ENCODE data around the gene ZIC4.

Gene ZIC4

GRCh38 chr3:147388700-147389580 is 17.4 kb downstream of the ZIC4 start:
- Histone ChIP-seq H3K4me1 (ENCODE audit: low read length) (peaks cover 2% of the 10 kb centered on the region; the same call in 1 of the 2 replicates), H4K20me1 (ENCODE audit: insufficient read depth, low read length) (no peaks in the 10 kb centered on the region), H3K9me3 (ENCODE audit: insufficient read depth, low read length) (0 out of 2 replicates have a peak, but pooled peaks cover 3% of the 10 kb centered on the region), H3K79me2 (ENCODE audit: low read length) (no peaks in the 10 kb centered on the region), H2AFZ (ENCODE audit: low read depth, low read length) (no peak overlapping the region), H3K27me3 (ENCODE audit: low read depth, low read length) (no peaks in the 10 kb centered on the region), H3K4me3 (ENCODE audit: low read length) (no peak overlapping the region), H3K27ac (ENCODE audit: low read length) (no peak overlapping the region), H3K4me2 (ENCODE audit: low read length) (no peak overlapping the region), H3K36me3 (replicated peaks; ENCODE audit: low read depth, low read length) (no peaks in the 10 kb centered on the region), H3K9ac (ENCODE audit: low read length) (no peak overlapping the region)
- TF ChIP-seq EZH2phosphoT487 (IDR thresholded peaks at IDR 0.05; ENCODE audit: low read depth) (no peak), CTCF (IDR thresholded peaks at IDR 0.05; ENCODE audit: low read depth, low read length) (no peak)

GRCh38 chr3:147387885-147388699 is 18.3 kb downstream of the ZIC4 start:
- no peak overlapping the region for H3K4me2 ChIP-seq (ENCODE audit: low read length)
- H2AFZ ChIP-seq (ENCODE audit: low read depth, low read length), result no peak overlapping the region
- H3K4me3 ChIP-seq (ENCODE audit: low read length), result no peak overlapping the region
- H3K79me2 ChIP-seq (ENCODE audit: low read length), result no peaks in the 10 kb centered on the region
- H3K4me1 ChIP-seq (ENCODE audit: low read length), result peaks cover 5% of the 10 kb centered on the region; the same call in 1 of the 2 replicates
- H3K27ac ChIP-seq (ENCODE audit: low read length), result no peak overlapping the region
- H3K9me3 ChIP-seq (ENCODE audit: insufficient read depth, low read length), result 0 out of 2 replicates have a peak, but pooled peaks cover 3% of the 10 kb centered on the region
- H3K9ac ChIP-seq (ENCODE audit: low read length), result no peak overlapping the region
- H3K36me3 ChIP-seq (replicated peaks; ENCODE audit: low read depth, low read length), result no peaks in the 10 kb centered on the region
- no peaks in the 10 kb centered on the region for H3K27me3 ChIP-seq (ENCODE audit: low read depth, low read length)
- H4K20me1 ChIP-seq (ENCODE audit: insufficient read depth, low read length), result no peaks in the 10 kb centered on the region
- TF ChIP-seq EZH2phosphoT487 (IDR thresholded peaks at IDR 0.05; ENCODE audit: low read depth) (no peak), CTCF (IDR thresholded peaks at IDR 0.05; ENCODE audit: low read depth, low read length) (no peak)

- Histone ChIP-seq H2AFZ (ENCODE audit: low read depth, low read length) (no peak overlapping the region), H3K9me3 (ENCODE audit: insufficient read depth, low read length) (0 out of 2 replicates have a peak, but pooled peaks cover 3% of the 10 kb centered on the region), H3K4me3 (ENCODE audit: low read length) (no peak overlapping the region), H3K4me2 (ENCODE audit: low read length) (no peak overlapping the region), H3K36me3 (replicated peaks; ENCODE audit: low read depth, low read length) (no peaks in the 10 kb centered on the region), H3K79me2 (ENCODE audit: low read length) (no peaks in the 10 kb centered on the region), H3K27ac (ENCODE audit: low read length) (no peak overlapping the region), H4K20me1 (ENCODE audit: insufficient read depth, low read length) (no peaks in the 10 kb centered on the region), H3K4me1 (ENCODE audit: low read length) (peaks cover 5% of the 10 kb centered on the region; the same call in 1 of the 2 replicates), H3K9ac (ENCODE audit: low read length) (no peak overlapping the region), H3K27me3 (ENCODE audit: low read depth, low read length) (no peaks in the 10 kb centered on the region)
- TF ChIP-seq CTCF (IDR thresholded peaks at IDR 0.05; ENCODE audit: low read depth, low read length), result no peak
- no peak for TF ChIP-seq EZH2phosphoT487 (IDR thresholded peaks at IDR 0.05; ENCODE audit: low read depth)
Observed at GRCh38 chr3:147387291-147387884, 19.0 kb downstream of the ZIC4 start.

All from OCI-LY3 (cell line).